Right ventricle myocardium inferior (tissue), 1 donor: Measurements from ENCODE around the gene LRP1-AS. TPM values are rescaled to one million over a fixed set of nuclear protein-coding genes. Genes with fewer than 3 reads are reported as not detected.

Source experiments
- ATAC-seq: fragments of 200-7000 bp; cut with Tn5 transposase; one replicate; pipeline ENCODE4 v1.9.1; 2020; ENCODE audit warnings: mild to moderate bottlenecking, moderate library complexity
- DNase-seq: peaks from one replicate; pipeline ENCODE4 v3.0.0; 2021; ENCODE audit errors: missing footprints
- intact Hi-C: fragments of 100-400 bp; cut with DNase I; formaldehyde crosslinking; loops from one replicate; pipeline ENCODE4 v1.11.0; 2022
- total RNA-seq: library from RNA; stranded (reverse); fragmentation: NEBNext Ultra II Directional; extraction: Animal tissue kit (Norgen Biotek cat#: 25700); gene quantifications from one replicate; pipeline ENCODE4 v1.2.1, GENCODE V29; 2021
- donor health status: DM: no; HTN: yes; CAD: no; lungs with severe emphysema.

LRP1-AS gene
- total RNA-seq, 1 donor from 2014 or later, result not detected

GRCh38 chr12:57150400-57151000 lies 3.1 kb upstream of the LRP1-AS start:
- no peak for DNase-seq
- intact Hi-C loops, result no loop called here
- no peak for ATAC-seq

DNA sequence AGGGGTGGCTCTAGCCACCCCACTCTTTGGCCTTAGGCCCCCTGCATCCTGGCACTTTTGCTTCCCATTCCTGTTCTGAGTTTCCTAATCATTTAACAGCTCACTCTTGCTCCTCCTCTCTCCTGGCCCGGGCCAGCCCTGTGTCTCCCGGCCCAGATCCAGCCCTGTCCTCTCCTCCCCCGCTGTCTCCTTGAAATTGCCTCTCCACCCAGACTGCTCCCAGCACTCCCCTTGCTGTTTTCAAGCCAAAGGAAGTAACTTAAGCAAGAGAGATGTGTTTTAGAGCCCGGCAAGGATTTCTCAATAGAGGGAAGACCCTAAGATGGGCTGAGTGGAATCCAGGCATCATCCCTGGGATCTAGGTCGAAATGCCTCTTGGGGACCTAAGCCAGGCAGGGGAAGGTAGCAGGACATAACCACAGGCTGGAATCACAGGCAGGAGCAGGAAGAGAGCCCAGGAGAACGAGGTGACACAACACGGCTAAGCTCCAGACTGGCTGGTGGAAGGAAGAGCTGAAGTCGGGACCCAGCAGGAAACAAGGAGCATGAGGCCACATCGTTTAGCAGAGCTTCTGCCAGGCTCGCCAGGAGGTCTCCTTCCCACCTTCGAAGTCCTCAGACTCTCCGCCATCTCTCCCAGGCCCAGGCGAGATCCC lies 2.0 kb upstream of the LRP1-AS start:
- ATAC-seq, result peak; percentile 89
- intact Hi-C loops, result loop anchor here (2.0 kb wide), 1 partner anchor 23 kb away; no protein-coding TSS in a partner anchor

DNA sequence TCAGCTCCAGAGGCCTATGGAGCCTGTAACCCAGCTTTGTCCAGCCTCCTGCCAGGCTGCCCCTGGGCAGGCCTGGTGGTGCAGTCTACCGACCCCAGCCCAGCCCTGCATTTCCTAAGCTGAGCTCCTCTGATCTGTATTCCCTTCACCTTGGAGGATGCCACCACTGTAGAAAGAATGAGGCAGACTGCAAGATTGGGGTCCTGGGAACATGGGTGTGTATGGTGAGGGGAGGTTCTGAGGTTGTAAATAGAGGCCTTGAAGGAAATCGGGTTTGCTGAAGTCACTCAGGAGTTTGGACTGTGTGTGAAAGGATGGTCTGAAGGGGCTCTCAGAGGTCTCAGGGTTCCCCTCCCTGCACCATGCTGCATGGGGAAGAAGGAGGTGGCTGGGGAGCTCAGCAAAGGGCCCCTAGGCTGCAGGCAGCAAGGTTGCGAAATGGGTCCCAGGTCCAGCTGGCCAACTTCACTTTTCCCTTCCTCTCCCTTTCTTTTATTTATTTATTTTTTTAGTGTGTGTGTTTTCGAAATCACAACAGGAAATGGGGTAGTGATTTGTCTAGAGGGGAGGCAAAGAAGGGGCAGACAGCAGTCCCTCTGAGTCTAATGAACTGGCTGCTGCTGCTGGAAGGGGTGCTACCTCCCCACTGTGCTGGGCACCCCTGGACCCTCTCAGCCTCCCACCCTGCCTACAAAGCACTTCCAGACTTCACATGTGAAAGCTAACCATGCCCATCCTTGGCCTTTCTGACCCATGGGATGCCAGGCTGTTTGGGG lies 1.2 kb upstream of the LRP1-AS start:
- DNase-seq, result peak; percentile 83
- peak; percentile 64 for ATAC-seq
- intact Hi-C loops, result loop anchor here (2.0 kb wide), 1 partner anchor 22 kb away; no protein-coding TSS in a partner anchor

More for the DNA sequence above, 2.0 kb upstream of the LRP1-AS start:
- DNase-seq, result peak; percentile 86

GRCh38 chr12:57146092-57146491 lies 1.3 kb downstream of the LRP1-AS start:
- no peak for ATAC-seq
- intact Hi-C loops, result no loop called here

GRCh38 chr12:57145460-57146059 lies 1.9 kb downstream of the LRP1-AS start:
- peak; percentile 37 for DNase-seq
- no peak for ATAC-seq
- intact Hi-C loops, result no loop called here

More at GRCh38 chr12:57146092-57146491, 1.3 kb downstream of the LRP1-AS start:
- no peak for DNase-seq

- intact Hi-C loops, result no loop called here
- ATAC-seq, result no peak
- DNase-seq, result peak; percentile 48
These were observed 4.0 kb downstream of the LRP1-AS start for GRCh38 chr12:57143454-57143853.

GRCh38 chr12:57142727-57143126 lies 4.7 kb downstream of the LRP1-AS start:
- ATAC-seq (no peak), DNase-seq (peak; percentile 18)
- intact Hi-C loops, result no loop called here

DNA sequence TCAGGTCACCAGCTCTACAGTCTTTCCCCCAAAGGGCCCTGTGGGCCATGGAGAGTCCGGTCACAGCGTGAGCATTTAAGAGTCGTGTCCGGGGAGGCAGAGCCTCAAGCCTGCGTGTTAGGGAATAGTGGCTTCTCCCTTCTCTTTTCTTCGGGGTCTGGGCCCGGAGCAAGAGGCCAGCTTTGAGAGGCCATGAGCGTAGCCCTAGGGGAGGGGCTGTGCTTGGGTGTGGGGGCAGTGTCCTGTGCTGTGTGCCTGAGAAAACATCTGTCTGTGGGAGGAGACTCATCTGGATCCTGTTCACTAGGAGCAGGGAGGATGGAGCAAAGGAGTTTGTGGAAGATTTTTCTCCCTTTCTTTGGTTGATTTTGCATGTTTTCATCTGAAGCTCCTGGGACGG lies 5.3 kb downstream of the LRP1-AS start:
- intact Hi-C loops, result no loop called here
- DNase-seq (peak; percentile 65), ATAC-seq (peak; percentile 43)

DNA sequence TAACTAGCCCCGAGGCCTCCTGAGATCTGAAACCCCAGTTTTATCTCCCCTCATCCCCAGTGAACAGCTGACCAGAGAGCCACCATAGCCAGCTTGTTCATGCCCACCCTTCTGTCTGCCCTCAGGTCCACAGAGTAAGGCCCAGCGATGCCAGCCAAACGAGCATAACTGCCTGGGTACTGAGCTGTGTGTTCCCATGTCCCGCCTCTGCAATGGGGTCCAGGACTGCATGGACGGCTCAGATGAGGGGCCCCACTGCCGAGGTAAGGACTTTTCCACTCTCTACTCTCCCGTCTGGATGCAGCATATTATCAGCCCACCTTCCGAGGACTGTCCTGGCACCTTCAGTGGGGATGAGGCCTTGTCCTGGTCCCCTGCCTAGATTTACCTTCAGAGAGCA lies 6.2 kb downstream of the LRP1-AS start:
- intact Hi-C loops, result no loop called here
- no peak for ATAC-seq
- DNase-seq, result peak; percentile 50

DNA sequence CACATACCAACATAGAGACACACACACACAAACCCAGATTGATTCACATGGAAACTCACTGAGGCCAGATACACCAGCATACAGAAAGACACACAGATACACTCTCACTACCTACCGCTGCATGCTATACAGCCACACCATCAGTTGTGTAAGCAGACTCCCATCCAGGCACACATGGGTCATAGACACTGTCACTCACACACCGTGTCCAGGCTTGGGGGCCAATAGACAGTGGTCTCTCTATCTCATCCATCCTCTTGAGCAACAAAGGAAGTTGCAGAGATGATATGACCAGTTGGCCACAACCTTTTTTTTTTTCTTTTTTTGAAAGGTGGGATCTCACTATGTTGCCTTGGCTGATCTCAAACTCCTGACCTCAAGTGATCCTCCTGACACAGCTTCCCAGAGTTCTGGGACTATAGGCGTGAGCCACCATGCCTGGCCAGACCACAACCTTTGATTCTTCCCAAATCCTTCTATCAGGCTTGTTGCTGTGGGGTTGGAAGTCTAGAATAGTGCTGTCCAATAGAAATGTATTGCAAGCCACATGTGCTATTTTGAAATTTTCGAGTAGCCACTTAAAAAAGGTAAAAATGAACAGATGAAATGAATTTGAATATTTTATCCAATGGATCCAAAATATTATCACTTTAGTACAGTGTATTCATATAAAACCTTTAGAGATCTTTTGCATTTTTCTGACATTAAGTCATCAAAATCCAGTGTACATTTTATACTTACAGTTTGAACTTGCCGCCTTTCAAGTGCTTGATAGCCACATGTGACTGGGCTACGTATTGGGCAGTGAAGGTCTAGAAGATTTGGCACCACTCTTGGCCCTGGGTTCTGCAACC lies 7.4 kb downstream of the LRP1-AS start:
- intact Hi-C loops, result no loop called here
- DNase-seq (no peak), ATAC-seq (no peak)

DNA sequence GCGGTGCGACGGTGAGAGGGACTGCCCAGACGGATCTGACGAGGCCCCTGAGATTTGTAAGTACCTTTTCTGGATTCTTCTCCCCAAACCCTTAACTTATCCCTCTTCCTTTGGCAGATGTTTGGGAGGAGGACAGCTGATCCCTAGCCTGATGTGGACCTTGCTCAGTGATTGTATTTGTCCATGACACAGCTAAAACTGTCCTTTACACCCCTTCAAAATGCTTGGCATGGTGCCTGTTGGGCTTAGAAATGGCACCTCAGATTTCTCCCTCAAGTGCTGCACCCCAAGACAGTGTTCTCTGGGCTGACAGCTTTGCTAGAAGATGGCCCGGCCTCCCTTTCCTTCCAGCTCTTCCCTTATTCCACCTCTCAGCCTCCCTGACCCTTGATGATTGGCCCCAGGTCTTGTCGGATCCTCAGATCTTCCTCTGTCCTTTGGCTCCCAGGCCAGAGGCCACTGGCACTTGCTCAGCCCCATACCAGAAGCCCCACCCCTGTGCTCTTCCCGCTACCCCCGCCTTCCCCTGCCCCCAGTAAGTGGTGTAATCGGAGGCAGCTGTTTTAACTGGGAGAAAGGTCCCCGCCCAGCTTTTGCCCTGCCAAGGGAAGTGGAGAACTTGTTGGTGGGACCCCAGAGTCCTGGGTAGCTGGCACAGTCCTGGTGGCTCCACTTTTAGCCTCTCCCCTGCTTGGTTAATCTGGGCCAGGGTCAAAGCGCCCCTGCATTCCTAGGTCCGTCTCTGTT lies 8.7 kb downstream of the LRP1-AS start:
- ATAC-seq (peak; percentile 69), DNase-seq (peak; percentile 92)
- intact Hi-C loops, result no loop called here

DNA sequence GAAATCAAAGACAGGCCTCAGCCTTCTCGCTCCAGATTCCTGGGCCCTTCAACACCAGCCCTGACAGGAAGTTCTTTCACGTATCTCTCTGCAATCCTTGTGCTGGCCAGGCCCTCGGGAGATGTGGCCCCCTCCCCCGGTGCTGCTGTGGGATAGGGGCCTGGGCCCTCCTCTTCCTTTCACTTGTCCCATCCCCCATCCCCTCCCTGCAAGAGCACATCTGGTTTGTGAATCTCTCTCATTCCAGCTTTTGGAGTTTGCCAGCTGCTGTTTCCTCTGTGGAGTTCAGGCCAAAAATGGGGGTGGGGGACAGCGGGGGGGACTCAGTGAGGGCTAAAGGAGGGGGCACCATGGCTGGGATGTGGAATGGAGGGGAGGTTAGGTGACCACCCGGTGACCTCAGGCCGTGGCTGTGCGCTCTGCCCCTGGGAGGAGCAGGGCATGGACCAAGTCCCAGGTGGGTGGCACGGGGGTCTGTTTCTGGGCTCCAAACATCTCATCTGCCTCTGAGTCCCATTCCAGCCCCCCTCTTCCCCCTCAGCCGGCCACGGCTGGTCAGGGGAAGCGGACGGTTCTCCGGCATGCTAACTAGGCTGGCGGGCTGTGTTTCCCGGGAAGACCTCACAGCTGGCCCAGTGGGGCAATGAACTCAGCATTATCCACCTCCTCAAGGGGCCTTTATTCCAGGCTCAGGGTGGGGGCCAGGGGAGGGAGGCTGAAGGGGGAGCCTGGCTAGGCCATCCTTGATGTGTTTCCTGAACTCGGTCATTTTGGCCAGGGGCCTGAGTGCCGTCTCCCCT lies 11.7 kb downstream of the LRP1-AS start:
- intact Hi-C loops, result no loop called here
- DNase-seq, result no peak
- ATAC-seq, result peak; percentile 66

DNA sequence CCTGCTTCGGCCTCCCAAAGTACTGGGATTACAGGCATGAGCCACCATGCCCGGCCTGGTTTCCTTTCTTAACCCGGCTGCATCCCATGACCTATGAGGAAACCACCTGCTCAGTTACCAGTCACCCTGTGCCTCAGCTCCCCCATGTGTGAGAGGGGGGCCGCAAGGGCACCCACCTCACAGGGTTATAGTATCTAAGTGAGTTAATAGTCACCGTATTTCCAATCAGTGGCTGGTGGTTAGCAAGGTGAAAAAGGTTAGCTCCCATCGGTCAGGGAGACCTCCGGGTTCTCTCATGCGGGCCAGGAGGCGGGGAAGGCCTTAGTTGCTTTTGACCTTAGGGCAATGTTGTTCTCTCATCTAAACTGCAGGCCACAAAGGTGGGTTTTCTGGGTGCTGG lies 12.5 kb downstream of the LRP1-AS start:
- DNase-seq (no peak), ATAC-seq (no peak)
- intact Hi-C loops, result no loop called here

GRCh38 chr12:57133916-57134315 lies 13.5 kb downstream of the LRP1-AS start:
- no peak for DNase-seq

DNA sequence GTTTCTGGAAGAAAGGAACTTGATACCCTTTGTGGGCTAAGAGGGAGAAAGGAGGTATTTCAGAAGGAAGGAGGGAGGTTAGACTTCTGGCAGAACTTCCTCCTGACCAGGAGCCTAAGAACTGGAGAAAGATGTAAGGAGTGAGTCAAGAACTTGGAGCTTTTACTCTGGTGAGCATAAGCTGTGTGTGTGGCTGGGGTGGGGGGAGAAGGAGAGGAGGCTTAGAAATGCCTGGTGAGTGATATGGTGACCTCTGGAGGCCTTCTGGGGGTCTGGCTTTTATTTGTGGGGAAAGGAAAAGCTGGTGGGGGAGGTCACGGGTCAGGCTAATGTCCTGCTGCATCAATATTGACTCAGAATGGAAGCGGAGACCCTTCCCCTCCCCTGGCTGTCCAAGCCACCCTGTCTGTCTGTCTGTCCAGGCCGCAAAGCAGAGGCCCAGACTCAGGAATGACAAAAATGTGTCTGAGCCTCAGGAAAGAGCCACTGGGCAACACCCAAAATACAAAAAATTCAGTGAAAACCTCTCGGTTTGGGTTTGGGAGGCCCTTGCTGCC lies 14.3 kb downstream of the LRP1-AS start:
- intact Hi-C loops, result no loop called here
- no peak for DNase-seq
- no peak for ATAC-seq

More at GRCh38 chr12:57133916-57134315, 13.5 kb downstream of the LRP1-AS start:
- intact Hi-C loops, result no loop called here
- ATAC-seq, result peak; percentile 66

DNA sequence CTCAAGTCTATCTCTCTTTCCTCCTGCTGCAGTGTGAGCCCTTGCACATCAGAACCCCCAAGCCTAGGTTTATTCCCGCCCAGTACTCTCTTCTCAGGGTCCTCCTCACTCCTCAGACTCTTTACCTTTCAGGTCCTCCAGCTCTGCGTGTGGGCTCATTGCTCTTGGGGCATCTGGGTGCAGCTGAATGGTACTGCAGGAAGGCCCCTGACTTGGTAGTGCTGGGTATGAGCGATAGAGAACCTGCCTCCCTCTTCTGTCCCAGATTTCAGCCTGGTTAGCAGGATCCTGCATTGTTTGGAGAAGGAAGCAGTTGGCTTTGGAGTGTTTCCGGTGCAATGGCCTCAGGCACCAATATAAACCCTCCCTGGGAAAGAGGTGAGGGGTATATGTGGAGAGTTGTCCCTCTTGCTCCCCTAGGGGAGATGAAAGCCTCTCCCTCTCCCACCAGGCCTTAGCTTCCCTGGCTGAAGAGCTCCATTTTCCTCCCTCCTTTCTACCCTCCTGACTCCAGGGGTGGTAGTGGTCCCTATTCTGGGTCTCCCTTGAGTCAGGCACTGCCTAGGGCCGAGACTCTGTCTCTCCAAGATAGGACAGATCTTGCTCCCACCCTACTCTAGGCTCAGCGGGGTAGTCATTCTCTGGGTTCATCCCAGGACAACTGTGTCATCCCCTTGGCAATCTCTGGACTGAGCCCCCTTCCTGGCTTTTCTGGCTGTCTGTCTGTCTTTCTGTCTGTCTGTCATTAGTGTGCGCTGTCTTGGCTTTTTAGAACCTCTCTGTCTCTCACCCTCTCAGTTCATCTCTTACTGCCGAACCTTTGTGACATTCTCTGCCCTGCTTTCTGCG lies 15.3 kb downstream of the LRP1-AS start:
- intact Hi-C loops, result no loop called here
- no peak for ATAC-seq
- no peak for DNase-seq
